GM18519 (cell line): Measurements from ENCODE around the gene KRTAP22-1.

Source experiments
- ATAC-seq: cut with Tn5 transposase; IDR thresholded peaks from one replicate; pipeline ENCODE4 v1.9.1; 2021; ENCODE audit warnings: mild to moderate bottlenecking, moderate library complexity; ENCODE audit not compliant: unreplicated experiment, low FRiP score

Gene KRTAP22-1

DNA sequence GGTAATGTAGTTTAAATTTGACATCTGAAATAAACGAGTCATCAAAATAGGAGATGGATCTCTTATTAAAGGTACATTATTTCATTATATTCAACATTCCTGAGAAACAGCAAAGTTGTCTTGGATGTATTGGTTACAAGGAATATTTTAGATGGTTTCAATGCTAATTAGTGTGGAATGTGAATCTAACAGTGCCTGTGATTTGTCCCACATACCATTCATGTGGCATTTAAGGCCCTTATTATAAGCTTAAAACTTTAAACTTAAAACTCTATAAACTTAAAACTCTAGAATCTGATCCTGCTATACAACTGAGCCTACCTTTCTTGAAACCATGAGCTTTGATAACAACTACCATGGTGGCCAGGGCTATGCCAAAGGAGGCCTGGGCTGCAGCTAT lies at the start of gene KRTAP22-1:
Gene KRTAP22-1, plus strand, starts transcription at position 301 of the 400 bp plus-strand sequence.
- no peak for ATAC-seq

DNA sequence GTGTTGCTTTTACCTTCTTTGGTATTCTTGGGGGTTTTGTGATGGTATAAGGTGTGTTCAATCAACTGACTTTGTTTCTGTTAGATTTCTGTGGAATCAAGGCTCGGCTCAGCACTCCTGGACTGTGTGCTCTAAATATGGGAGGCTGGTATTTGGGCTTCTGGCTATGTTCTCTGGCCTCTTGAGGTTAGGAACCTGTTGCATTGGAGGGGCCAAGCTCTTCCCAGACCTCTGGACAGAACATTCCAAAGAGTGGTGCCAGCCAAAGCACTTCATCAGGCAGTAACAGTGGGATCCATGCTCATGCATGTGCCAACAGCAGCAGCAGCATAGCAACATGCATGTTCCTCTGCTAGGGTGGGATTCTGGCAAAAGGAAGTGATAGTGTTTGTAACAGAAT lies 48.1 kb upstream of the KRTAP22-1 start:
- ATAC-seq: no peak

DNA sequence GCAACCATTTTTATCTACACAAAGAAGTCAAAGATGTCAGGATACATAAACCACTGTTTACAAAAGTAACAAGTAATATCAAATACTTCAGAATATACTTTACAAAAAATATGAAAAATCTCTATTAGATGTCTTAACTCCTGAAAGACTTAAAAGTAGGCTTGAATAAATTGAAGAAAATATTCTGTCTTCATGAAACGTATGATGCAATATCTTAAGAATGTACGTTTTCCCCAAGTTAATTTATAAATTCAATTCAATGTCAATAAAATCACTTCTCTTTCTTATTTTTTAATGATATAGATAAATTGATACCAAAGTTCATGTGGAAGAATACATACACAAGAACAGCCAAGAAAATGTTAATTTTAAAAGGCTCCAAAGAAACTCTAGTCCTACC lies 45.8 kb upstream of the KRTAP22-1 start:
- no peak for ATAC-seq

DNA sequence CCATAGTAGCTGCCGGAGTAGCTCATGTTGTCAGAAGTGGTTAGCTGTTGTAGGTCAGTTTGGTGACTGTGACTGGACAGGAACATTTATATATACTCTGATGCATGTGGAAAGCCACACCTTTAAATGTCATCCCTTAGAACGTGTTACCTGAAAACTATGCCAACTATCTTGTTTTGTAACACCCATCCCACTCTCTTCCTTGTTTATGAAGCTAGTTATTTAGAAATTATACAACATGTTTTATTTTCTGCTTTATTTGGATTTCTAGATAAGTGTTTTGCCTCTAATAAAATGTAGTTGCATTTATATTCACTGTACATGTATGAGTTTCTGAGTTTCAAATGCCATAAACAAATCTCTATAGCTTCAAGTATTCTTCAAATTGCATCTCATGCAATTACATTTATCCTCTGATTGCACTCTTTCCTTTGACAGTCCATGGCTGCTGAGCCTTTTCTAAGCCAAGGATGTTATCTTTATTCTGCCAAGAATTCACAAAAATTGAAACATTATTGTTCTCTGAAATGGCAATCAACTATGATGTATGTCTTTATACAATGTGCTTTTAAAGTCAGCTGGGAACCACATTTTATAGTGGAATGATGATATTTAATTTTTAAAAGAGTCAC lies 39.5 kb upstream of the KRTAP22-1 start, which contains the start of gene KRTAP19-7:
Gene KRTAP19-7, minus strand, starts transcription at position 51 of the 632 bp plus-strand sequence. Its CDS starts 25 bp downstream, at position 26.
- no peak for ATAC-seq

DNA sequence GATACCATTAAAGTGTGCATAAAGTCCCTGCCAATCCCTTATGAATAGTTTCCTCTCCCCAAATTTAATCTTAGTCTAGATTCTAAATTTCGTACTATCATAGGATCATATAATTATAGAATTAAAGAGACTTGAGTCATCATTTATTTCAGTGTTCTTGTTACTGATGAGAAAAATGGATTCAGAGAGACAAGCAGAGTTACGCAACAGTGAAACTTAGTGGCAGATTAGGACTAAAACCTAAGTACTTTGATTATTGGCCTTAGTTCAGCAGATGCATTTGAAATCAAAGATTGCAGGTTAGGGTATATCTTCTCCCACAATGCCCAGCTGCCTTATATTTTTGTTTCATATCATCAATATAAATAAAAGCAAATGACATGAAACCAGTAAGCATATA lies 38.9 kb upstream of the KRTAP22-1 start:
- no peak for ATAC-seq

DNA sequence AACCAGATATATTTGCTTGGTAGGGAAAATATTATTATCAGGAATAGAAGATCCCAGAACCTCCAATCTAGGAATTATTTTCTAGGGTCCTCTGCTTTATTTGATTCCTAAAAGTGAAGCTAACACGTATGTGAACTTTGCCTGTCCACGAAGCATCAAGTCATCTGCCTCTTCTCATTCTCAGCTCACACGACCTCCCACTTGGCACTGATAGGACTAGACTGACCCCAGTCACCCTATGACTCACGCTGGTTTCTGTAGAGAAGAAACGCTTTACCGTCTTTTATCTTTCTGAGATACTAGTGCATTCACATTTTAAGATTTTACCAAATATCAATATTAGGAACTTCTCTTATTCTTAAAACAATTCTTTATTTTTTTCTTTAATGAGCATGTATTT lies 37.8 kb upstream of the KRTAP22-1 start:
- no peak for ATAC-seq

DNA sequence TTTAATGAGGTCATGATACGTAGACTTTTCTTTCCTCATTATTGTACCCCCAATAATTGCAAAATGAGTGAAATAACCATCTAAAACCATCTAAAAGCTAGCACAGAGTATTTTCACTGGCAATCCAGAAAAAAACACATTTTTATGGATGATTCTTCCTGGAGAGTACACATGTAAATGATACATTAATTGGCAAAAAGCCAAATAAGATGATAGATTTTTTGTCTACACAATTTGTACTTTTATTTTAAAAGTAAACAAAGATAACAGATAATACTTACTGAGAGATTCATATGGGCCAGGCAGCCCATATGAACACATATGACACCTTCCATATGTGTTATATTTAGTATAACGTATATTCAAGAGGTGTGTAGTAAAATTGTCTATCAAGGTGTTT lies 37.3 kb upstream of the KRTAP22-1 start:
- ATAC-seq: no peak

DNA sequence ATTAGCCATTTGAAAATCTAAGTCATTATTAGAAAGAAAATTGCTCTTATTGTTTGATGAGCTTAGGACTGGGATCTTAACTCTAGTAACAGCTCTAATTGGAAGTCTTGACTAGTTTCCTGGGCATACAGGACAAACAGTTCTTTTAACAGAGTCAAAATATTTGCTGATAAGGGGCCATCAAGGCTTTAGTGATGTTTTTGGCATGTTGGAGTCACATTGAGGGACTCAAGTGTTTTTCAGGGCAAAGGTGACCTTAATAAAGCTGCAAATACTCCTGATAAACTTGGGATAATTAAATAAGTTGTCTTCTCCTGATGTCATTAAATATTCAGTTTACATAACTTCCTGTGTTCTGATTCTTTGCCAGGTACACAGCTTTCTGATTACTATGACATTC lies 33.3 kb upstream of the KRTAP22-1 start:
- no peak for ATAC-seq

DNA sequence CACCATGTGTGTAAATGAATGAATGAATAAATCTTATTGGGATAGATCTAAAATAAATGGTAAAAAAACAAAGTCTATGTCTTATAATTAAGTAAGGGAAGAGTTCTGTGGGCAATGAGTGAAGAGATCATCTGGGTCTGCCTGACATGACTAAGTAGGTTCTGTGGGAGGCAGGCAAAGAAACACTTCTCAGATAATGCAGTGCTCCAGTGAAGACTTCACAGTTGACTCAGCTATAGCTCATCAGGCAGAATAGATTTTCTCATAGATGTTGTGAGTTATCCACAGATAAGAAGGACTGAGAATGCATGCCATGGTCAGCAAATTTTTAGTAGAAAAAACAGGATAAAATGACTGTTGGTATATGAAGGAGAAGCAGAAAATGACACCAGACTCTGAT lies 23.1 kb upstream of the KRTAP22-1 start:
- no peak for ATAC-seq

DNA sequence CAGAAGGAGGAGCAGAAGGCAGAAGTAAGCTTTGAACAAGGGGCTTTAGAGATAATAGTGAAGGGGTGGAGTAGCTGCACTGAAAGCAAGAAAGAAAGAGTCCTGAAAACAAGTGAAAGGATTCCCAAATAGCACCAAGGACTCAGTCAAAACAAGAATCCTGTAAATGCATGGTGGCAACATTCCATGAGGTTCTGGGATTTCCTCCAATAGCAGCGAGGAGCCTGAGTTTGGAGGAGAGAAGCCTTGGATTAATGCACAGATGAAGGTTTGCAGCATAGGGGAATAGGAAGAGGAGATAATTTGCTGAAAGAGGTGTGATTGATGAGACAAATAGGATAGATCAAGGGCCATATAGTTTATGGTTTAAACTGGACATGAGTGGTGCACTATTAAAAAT lies 21.5 kb upstream of the KRTAP22-1 start:
- ATAC-seq: no peak

DNA sequence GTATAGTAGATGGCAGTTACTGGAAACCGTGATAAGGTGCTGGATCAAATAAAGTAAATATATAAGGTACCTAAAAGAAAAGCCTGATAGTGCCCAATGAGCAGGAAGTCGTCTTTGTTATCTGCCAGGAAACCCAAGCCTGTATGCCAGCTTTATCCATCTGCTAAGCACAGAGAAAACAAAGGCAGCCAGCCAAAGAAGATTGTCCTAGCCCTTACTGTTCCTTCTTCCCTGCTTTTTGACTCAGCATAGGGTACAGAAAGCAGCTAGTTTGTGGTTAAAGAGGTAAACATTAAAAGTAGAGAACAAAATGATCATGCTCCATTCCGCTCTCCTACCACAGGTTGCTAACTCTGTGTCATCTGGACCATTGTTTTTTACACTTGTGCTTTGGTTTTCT lies 20.8 kb upstream of the KRTAP22-1 start:
- ATAC-seq: no peak

DNA sequence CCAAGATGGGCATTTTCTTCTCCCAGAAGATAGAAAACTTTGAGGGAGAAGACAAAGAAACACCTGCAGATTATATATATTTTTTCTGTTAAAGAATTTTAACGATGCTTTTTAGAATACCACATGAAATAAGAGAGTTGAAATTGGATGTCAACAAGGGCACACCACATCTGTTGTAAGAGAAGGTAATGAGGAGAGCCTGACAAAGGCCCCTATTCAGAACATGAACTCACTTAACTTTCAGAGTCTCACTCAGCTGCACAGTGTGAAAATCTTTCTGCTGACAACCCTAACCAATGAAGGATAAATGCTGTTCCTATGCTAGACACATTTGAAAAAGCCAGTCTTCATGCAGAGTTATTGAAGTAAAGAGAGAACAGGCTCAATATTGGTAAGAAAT lies 18.0 kb upstream of the KRTAP22-1 start:
- ATAC-seq: no peak

DNA sequence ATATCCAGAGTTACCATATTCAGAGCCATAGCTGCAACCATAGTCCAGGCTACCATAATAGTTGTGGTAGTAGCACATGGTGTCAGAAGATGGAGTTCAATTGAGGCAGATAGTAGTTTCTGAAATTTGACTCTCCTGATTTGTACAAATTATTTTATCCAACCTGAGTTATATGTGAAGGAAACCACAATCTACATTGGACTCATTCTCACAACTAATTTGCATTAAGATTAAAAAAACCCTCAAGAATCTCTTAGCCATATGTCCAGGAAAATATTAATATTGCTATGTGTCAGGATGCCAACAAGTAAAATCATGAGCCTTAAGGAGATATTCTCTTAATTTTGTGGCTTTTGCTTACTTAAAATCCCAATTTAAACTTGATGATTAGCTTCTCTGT lies 10.6 kb upstream of the KRTAP22-1 start, which contains the start of gene KRTAP22-2:
Gene KRTAP22-2, minus strand, starts transcription at position 101 of the 400 bp plus-strand sequence.
- ATAC-seq: no peak

DNA sequence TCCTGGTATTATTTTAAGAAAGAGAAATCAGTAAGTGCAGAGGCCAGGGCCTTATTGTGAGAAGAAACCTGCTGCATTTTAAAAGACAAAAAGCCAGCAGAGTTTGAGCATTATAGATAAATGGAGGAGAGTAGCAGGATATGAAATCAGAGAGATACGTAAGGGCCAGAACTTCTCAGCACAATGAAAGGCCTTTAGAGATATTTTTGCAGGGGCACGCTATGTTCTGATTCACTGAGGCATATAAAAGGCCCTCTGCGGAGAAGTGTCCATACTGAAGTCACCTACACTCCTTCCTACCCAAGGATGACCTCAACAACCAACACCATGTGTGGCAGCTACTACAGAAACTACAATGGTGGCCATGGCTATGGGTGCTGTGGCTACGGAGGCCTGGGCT lies 8.7 kb upstream of the KRTAP22-1 start, which contains the start of gene KRTAP6-3:
Gene KRTAP6-3, plus strand, starts transcription at position 301 of the 400 bp plus-strand sequence. Its CDS starts 6 bp downstream, at position 307.
- no peak for ATAC-seq

DNA sequence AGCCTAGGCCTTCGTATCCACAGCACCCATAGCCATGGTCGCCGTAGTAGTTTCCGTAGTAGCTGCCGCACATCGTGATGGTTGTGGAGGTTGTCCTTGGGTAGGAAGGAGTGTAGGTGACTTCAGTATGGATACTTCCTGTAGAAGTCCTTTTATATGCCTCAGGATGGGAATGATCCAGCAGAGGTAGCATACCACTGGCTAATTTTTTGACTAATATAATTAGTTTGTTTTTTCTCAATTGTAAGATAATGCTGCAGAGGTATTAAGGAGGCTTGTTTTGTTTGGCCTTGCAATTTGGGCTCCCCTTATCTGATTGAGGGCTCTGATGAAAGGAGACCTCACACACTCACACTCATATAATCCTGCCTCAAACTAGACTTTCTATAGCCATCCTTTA lies 2.1 kb upstream of the KRTAP22-1 start, which contains the start of gene KRTAP6-2:
Gene KRTAP6-2, minus strand, starts transcription at position 101 of the 400 bp plus-strand sequence. Its CDS starts 28 bp downstream, at position 73.
- no peak for ATAC-seq

DNA sequence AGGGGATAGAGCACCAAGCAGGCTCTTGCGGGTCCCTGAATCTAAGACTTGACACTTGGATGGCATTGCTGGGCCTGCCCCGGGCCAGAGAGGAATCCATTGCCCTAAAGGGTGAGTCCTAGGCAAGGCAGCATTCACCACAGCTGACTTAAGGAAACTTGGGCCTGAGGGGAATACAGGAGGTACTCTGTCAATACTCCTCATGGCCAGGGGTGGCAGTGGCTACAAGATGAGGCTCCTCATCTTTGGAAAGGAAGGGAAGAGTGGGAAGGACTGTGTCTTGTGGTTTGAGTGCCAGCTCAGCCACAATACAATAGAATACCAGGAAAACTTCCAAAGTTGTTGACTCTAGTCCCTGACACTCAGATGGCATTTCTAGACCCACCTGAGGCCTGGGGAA lies 5.1 kb downstream of the KRTAP22-1 start:
- ATAC-seq: no peak

DNA sequence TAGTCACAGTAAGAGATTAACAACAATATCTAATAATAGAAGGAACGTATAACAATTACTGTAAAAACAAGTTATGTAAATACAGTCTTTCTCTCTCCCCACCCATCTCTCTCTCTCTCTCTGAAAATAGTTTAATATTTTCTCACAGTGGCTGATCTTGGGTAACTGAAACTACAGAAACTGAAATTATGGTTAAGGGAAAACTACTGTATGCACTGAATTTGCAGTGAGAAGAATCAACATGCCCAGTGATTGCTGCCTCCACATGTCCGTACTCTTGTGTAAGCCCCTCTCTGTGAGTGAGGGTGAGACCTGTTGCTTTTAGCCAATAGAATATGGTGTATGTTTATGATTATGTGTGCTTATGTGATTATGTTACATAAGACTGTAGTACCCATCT lies 11.2 kb downstream of the KRTAP22-1 start:
- ATAC-seq: no peak

DNA sequence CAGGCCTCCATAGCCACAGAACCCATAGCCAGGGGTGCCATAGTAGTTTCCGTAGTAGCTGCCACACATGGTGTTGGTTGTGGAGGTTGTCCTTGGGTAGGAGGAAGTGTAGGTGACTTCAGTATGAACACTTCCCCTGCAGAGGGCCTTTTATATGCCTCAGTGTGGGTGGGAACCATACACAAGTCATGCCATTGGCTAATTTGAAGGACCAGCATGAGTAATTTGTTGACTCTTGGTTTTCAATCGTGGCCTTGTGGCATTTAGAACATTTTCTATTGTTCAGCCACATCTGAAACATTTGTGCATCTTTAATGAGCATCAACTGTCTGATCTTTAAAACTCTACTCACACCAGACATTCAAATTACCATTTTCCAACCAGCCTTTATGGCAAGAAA lies 12.9 kb downstream of the KRTAP22-1 start, which contains the start of gene KRTAP6-1:
Gene KRTAP6-1, minus strand, starts transcription at position 95 of the 400 bp plus-strand sequence. Its CDS starts 26 bp downstream, at position 69.
- no peak for ATAC-seq

DNA sequence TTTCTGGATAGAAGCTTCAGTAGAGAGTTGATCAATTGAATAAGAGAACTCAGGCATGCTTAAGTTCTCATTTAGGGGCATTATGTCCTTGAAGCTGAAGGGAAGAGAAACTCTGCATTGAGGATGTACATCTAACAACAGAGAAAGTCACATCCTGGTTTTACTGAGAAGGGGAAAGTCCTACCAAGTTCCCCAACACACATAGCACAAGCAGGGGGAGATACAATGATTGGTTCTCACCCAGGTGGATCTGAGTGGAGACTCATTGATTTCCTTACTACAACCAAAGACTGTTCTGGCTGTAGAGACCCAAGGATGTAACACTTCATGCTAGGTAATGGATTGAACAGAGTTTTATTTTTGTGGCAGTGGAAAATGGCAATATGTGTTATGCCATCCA lies 14.3 kb downstream of the KRTAP22-1 start:
- no peak for ATAC-seq

DNA sequence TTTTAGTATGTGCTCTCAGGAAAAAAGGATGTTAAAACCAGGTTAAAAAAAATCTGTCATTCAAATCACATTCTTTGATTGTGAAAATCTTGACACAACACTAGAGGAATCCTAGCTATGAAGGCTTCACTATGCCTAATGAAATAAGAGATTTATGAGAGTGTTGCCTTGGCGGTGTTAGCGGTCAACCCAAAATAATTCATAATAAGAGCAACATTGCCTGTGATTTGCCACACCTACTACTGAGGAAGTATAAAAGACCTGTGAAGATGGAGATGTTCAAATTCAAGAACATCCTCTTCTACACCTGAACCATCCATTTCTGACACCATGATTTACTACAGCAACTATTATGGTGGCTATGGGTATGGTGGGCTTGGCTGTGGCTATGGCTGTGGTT lies 15.2 kb downstream of the KRTAP22-1 start, which contains the start of gene KRTAP20-1:
Gene KRTAP20-1, plus strand, starts transcription at position 301 of the 400 bp plus-strand sequence. Its CDS starts 30 bp downstream, at position 331.
- ATAC-seq: no peak

DNA sequence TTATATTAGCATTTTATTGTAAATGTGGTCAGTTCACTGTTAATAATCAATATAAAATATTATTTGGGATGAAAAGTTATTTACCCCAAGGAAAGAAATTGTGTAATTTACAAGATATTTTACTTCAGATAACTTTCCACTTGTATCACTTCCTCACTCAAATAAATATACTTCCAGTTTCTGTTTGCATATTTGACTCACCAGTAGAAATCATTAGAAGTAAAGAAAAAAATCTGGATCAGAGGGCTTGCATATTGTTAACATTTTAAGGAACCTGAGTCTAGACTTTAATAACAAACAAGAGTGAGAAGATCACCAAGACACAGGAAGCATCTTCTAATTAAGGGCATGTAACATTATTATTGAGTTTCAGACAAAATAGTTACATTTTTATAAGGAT lies 19.2 kb downstream of the KRTAP22-1 start:
- no peak for ATAC-seq

DNA sequence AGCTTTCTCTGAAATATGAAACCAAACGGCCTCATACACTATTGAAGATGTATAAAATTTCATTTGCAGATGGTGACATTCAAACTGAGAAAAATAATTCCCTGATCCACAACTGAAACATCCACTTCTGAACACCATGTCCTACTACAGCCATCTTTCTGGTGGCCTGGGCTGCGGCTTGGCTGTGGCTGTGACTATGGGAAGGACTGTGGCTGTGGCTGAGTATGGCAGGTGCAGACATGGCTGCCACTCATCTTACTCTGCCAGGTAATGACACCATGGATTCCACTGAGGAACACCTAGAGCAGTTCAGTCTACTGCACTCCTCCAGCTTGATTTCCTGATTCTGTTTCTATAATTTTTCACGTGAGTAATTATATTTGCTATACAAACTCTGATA lies 19.6 kb downstream of the KRTAP22-1 start, which contains the start of gene KRTAP20-4:
Gene KRTAP20-4, plus strand, starts transcription at position 106 of the 400 bp plus-strand sequence.
- ATAC-seq: no peak
